BJ (cell line): ENCODE data around the gene KCNJ16. TPM values are rescaled to one million over a fixed set of nuclear protein-coding genes. Genes with fewer than 3 reads are reported as not detected.
A peak's percentile ranks its signal among the peaks of the same experiment; 100 is the strongest.

Source experiments
- CTCF ChIA-PET: fragments of 350-600 bp; formaldehyde crosslinking; extraction: SDS; loops from one replicate; lab custom pipeline; 2021; ENCODE audit warnings: antibody characterized with exemption, inconsistent platforms; lab: Yijun Ruan, JAX
- POLR2A ChIA-PET: fragments of 300-600 bp; sonication (Branson Sonifier 250); formaldehyde crosslinking; extraction: SDS; loops from one replicate; lab custom pipeline; 2021; ENCODE audit warnings: antibody characterized with exemption; lab: Charles Lee
- DNase-seq: peaks from one replicate; pipeline ENCODE4 v3.0.0-alpha.2; 2011; ENCODE audit warnings: low read depth
- H3K27me3 ChIP-seq: 2 replicates; pipeline ENCODE4 v1.6.0; 2011; ENCODE audit warnings: low read length; ENCODE audit not compliant: control insufficient read depth, insufficient read depth
- H3K36me3 ChIP-seq: 2 replicates; pipeline ENCODE4 v1.5.1; 2011; ENCODE audit warnings: low read length; ENCODE audit not compliant: control insufficient read depth, insufficient read depth
- H3K4me3 ChIP-seq: 2 replicates; pipeline ENCODE4 v1.5.1; 2011; ENCODE audit warnings: low read depth, mild to moderate bottlenecking, control low read depth, low read length
- CTCF ChIP-seq: IDR thresholded peaks from 2 replicates; pipeline ENCODE4 v1.5.1; 2011; ENCODE audit warnings: low read depth, mild to moderate bottlenecking, control low read depth, inconsistent platforms, low read length, moderate library complexity; ENCODE audit not compliant: insufficient read depth
- polyA plus RNA-seq: library from polyadenylated mRNA; depleted of rRNA; stranded (reverse); fragments of >200 nt; gene quantifications from 2 replicates; pipeline ENCODE4 v1.2.3, GENCODE V29; 2011

The KCNJ16 gene
- polyA plus RNA-seq, 1 experiment: not detected

- Histone ChIP-seq H3K4me3 (no peak overlapping the region), H3K36me3 (no peaks in the 10 kb centered on the region), H3K27me3 (no peaks in the 10 kb centered on the region)
- CTCF ChIA-PET: interaction anchor here (0.6 to 2.1 kb wide), 17 partner anchors 9 to 620 kb away, joined by 3 to 20 read pairs (median 3); no protein-coding TSS in a partner anchor
- POLR2A ChIA-PET: no interaction called here
- TF ChIP-seq CTCF: peak; percentile 54; the same call in 1 of the 2 replicates
- no peak for DNase-seq
Measured at GRCh38 chr17:70144260-70144846, 69.3 kb downstream of the KCNJ16 start.

GRCh38 chr17:70153210-70153609 lies 78.2 kb downstream of the KCNJ16 start:
- DNase-seq: no peak
- H3K36me3 ChIP-seq: no peaks in the 10 kb centered on the region
- 0 out of 2 replicates have a peak, but pooled peaks cover 1% of the 10 kb centered on the region for H3K27me3 ChIP-seq
- no peak for TF ChIP-seq CTCF
- CTCF ChIA-PET: interaction anchor here (0.8 kb wide), 1 partner anchor 9 kb away, joined by 7 read pairs; no protein-coding TSS in a partner anchor
- POLR2A ChIA-PET: no interaction called here
- no peak overlapping the region for H3K4me3 ChIP-seq

- DNase-seq: no peak
- Histone ChIP-seq H3K27me3 (0 out of 2 replicates have a peak, but pooled peaks cover 1% of the 10 kb centered on the region), H3K4me3 (no peak overlapping the region), H3K36me3 (no peaks in the 10 kb centered on the region)
- ChIA-PET POLR2A (no interaction called here), CTCF (interaction anchor here (1.6 kb wide), 1 partner anchor 10 kb away, joined by 4 read pairs; no protein-coding TSS in a partner anchor)
- no peak for TF ChIP-seq CTCF
Measured at GRCh38 chr17:70157151-70157550, 82.1 kb downstream of the KCNJ16 start.

- no peak for DNase-seq
- CTCF ChIA-PET: interaction anchor here (1.6 kb wide), 1 partner anchor 9 kb away, joined by 4 read pairs; no protein-coding TSS in a partner anchor
- Histone ChIP-seq H3K4me3 (no peak overlapping the region), H3K36me3 (no peaks in the 10 kb centered on the region), H3K27me3 (0 out of 2 replicates have a peak, but pooled peaks cover 1% of the 10 kb centered on the region)
- no peak for TF ChIP-seq CTCF
- POLR2A ChIA-PET: no interaction called here
Measured at GRCh38 chr17:70158180-70158579, 83.2 kb downstream of the KCNJ16 start.

GRCh38 chr17:70158591-70158990 lies 83.6 kb downstream of the KCNJ16 start:
- CTCF ChIA-PET: interaction anchor here (1.6 to 2.1 kb wide), 2 partner anchors 9 to 551 kb away, joined by 4 to 9 read pairs; no protein-coding TSS in a partner anchor
- Histone ChIP-seq H3K36me3 (no peaks in the 10 kb centered on the region), H3K4me3 (no peak overlapping the region), H3K27me3 (0 out of 2 replicates have a peak, but pooled peaks cover 1% of the 10 kb centered on the region)
- DNase-seq: no peak
- no peak for TF ChIP-seq CTCF
- POLR2A ChIA-PET: no interaction called here
